Thyroid gland (tissue), 4 donors: ENCODE measurements around the gene ANAPC5. TPM values are rescaled to one million over a fixed set of nuclear protein-coding genes. Genes with fewer than 3 reads are reported as not detected.

ENCODE experiments used
- DNase-seq, 2 donors: peaks; one replicate each; pipeline ENCODE4 v3.0.0-alpha.2; 2019
- H3K27ac ChIP-seq, 3 donors: fragments of 200-600 bp; sonication (generic); 1 replicate in 2 of 3; 2 replicates in 1 of 3; pipeline ENCODE4 v1.5.1; 2016 to 2019; ENCODE audit warnings: mild to moderate bottlenecking in 1 of 3, moderate library complexity in 1 of 3
- H3K27me3 ChIP-seq: fragments of 200-600 bp; sonication (generic); one replicate; pipeline ENCODE4 v1.5.1; 2019
- H3K36me3 ChIP-seq, 2 donors: fragments of 200-600 bp; sonication (generic); one replicate each; pipeline ENCODE4 v1.5.1; 2016 to 2019
- H3K4me1 ChIP-seq, 2 donors: fragments of 200-600 bp; sonication (generic); one replicate each; pipeline ENCODE4 v1.5.1; 2017 to 2019
- H3K4me3 ChIP-seq, 3 donors: fragments of 200-600 bp; sonication (generic); replicated peaks in 1 of 3; 1 replicate in 2 of 3; 2 replicates in 1 of 3; pipeline ENCODE4 v1.5.1; 2016; ENCODE audit warnings: mild to moderate bottlenecking in 1 of 3
- H3K9me3 ChIP-seq: fragments of 200-600 bp; sonication (generic); one replicate; pipeline ENCODE4 v1.5.1; 2017
- CTCF ChIP-seq, 6 experiments: fragments of 200-600 bp in 3 of 6; fragments of 450-650 bp in 3 of 6; sonication (generic) in 3 of 6; IDR thresholded peaks; one replicate each; pipeline ENCODE4 v1.5.1; 2016 to 2019; ENCODE audit warnings: antibody characterized with exemption in 6 of 6, mild to moderate bottlenecking in 2 of 6, inconsistent platforms in 1 of 6, moderate library complexity in 1 of 6
- POLR2A ChIP-seq, 2 donors: fragments of 450-650 bp; IDR thresholded peaks; one replicate each; pipeline ENCODE4 v1.6.1; 2017; ENCODE audit warnings: antibody characterized with exemption in 2 of 2, mild to moderate bottlenecking in 2 of 2, moderate library complexity in 1 of 2
- WGBS, 2 donors: methylation state at CpG; one replicate each; pipeline ENCODE4 v1.1.5; 2017; 5-methylcytosine and 5-hydroxymethylcytosine counted together
- intact Hi-C: fragments of 100-400 bp; cut with DNase I; formaldehyde crosslinking; loops from one replicate; pipeline ENCODE4 v1.15.1; 2023
- total RNA-seq, 4 donors: library from RNA; depleted of rRNA; stranded (reverse); fragments of >200 nt; gene quantifications; one replicate each; pipeline ENCODE4 v1.2.3, GENCODE V29; 2016

ANAPC5 gene
- total RNA-seq, 4 donors from 2014 or later: 114 to 161 (median 135) TPM

GRCh38 chr12:121273364-121273896 is 78.8 kb downstream of the ANAPC5 start:
- no peak overlapping the region for H3K27ac ChIP-seq
- H3K9me3 ChIP-seq: no peaks in the 10 kb centered on the region
- peaks cover 0 to 6% of the 10 kb centered on the region in 2 donors for H3K4me1 ChIP-seq
- TF ChIP-seq CTCF (IDR thresholded peaks at IDR 0.05) (no peak), POLR2A (IDR thresholded peaks at IDR 0.05) (no peak)
- DNase-seq: no peak
- H3K27me3 ChIP-seq: no peaks in the 10 kb centered on the region
- H3K36me3 ChIP-seq: peaks cover 19 to 25% of the 10 kb centered on the region in 2 donors
- intact Hi-C loops: no loop called here
- WGBS, 2 donors: 97% methylated on average over 14 of the region's 14 CpGs
- no peak overlapping the region for H3K4me3 ChIP-seq

GRCh38 chr12:121267822-121268221 is 84.4 kb downstream of the ANAPC5 start:
- no peak overlapping the region for H3K4me3 ChIP-seq
- H3K36me3 ChIP-seq: peaks cover 19 to 28% of the 10 kb centered on the region in 2 donors
- no peak for DNase-seq
- H3K27ac ChIP-seq: no peak overlapping the region
- TF ChIP-seq POLR2A (IDR thresholded peaks at IDR 0.05) (no peak), CTCF (IDR thresholded peaks at IDR 0.05) (no peak)
- intact Hi-C loops: no loop called here
- H3K4me1 ChIP-seq: no peaks in the 10 kb centered on the region
- H3K27me3 ChIP-seq: no peaks in the 10 kb centered on the region
- no peaks in the 10 kb centered on the region for H3K9me3 ChIP-seq
- 97 to 100% methylated on average over 1 of the region's 1 CpG for WGBS, 2 donors

GRCh38 chr12:121264951-121265515 is 87.2 kb downstream of the ANAPC5 start:
- DNase-seq: no peak
- Histone ChIP-seq H3K4me1 (no peaks in the 10 kb centered on the region), H3K36me3 (peaks cover 23 to 31% of the 10 kb centered on the region in 2 donors), H3K4me3 (no peak overlapping the region), H3K27ac (no peak overlapping the region), H3K9me3 (no peaks in the 10 kb centered on the region), H3K27me3 (no peaks in the 10 kb centered on the region)
- 85 to 88% methylated on average over 10 of the region's 10 CpGs for WGBS, 2 donors
- intact Hi-C loops: no loop called here
- TF ChIP-seq CTCF (IDR thresholded peaks at IDR 0.05) (no peak), POLR2A (IDR thresholded peaks at IDR 0.05) (no peak)

GRCh38 chr12:121264135-121264534 is 88.1 kb downstream of the ANAPC5 start:
- peaks cover 28 to 32% of the 10 kb centered on the region in 2 donors for H3K36me3 ChIP-seq
- no peaks in the 10 kb centered on the region for H3K9me3 ChIP-seq
- H3K27ac ChIP-seq: no peak overlapping the region
- H3K27me3 ChIP-seq: no peaks in the 10 kb centered on the region
- no peak for DNase-seq
- H3K4me3 ChIP-seq: no peak overlapping the region
- WGBS, 2 donors: 91 to 96% methylated on average over 8 of the region's 8 CpGs
- H3K4me1 ChIP-seq: no peaks in the 10 kb centered on the region
- intact Hi-C loops: no loop called here
- no peak for TF ChIP-seq POLR2A (IDR thresholded peaks at IDR 0.05)
- TF ChIP-seq CTCF (IDR thresholded peaks at IDR 0.05): no peak

- H3K27ac ChIP-seq: no peak overlapping the region
- DNase-seq: no peak
- intact Hi-C loops: no loop called here
- 95 to 96% methylated on average over 10 of the region's 10 CpGs for WGBS, 2 donors
- H3K36me3 ChIP-seq: peaks cover 24 to 27% of the 10 kb centered on the region in 2 donors
- H3K4me3 ChIP-seq: no peak overlapping the region
- TF ChIP-seq POLR2A (IDR thresholded peaks at IDR 0.05) (no peak), CTCF (IDR thresholded peaks at IDR 0.05) (no peak)
- no peaks in the 10 kb centered on the region for H3K4me1 ChIP-seq
- no peaks in the 10 kb centered on the region for H3K9me3 ChIP-seq
- no peaks in the 10 kb centered on the region for H3K27me3 ChIP-seq
Observed at GRCh38 chr12:121263206-121263935, 88.8 kb downstream of the ANAPC5 start.
